Small intestine (tissue), 4 donors: Measurements from ENCODE around the gene MS4A7. TPM values are rescaled to one million over a fixed set of nuclear protein-coding genes. Genes with fewer than 3 reads are reported as not detected.

Experiments used
- polyA plus RNA-seq, 4 donors: library from polyadenylated mRNA; stranded (reverse) in 3 of 4; unstranded in 1 of 4; fragments of 200-250 nt in 3 of 4; fragments of 120-200 nt in 1 of 4; gene quantifications; one replicate each; pipeline versions ENCODE4 v1.2.1 to v1.2.3, GENCODE V29; 2013
- donor health status: healthy with polysubstance abuse.
- donor health status: Bipolar disorder and iron deficiency.
- donor health status: healthy.

The MS4A7 gene
- polyA plus RNA-seq, 4 donors, result 2.2 to 13.2 (median 9.8) TPM

Other genes starting within 250 kb of the MS4A7 start
- 10 to 100 TPM in 3 of 4 donors, 1 to 10 TPM in 1; 7.6 to 74.3 (median 59.4) TPM for gene MS4A6A, start 195.4 kb upstream of the MS4A7 start, polyA plus RNA-seq
- under 1 TPM in 2 of 4 donors, not detected in 2; 0.56 to 0.61 TPM for gene MS4A4E, start 135.4 kb upstream of the MS4A7 start, polyA plus RNA-seq
- 10 to 100 TPM in 1 of 4 donors, 1 to 10 TPM in 3; 1.6 to 28.3 (median 6.2) TPM for gene MS4A4A, start 97.9 kb upstream of the MS4A7 start, polyA plus RNA-seq
- under 1 TPM in 1 of 4 donors, not detected in 3; 0.18 TPM for gene MS4A6E, start 51.3 kb upstream of the MS4A7 start, polyA plus RNA-seq
- 1 to 10 TPM in 1 of 4 donors, under 1 TPM in 1, not detected in 2; 0.12 to 1.2 TPM for gene MS4A14, start 17.9 kb downstream of the MS4A7 start, polyA plus RNA-seq
- not detected for gene MS4A5, start 51.0 kb downstream of the MS4A7 start, polyA plus RNA-seq
- 1 to 10 TPM in 2 of 4 donors, under 1 TPM in 1, not detected in 1; 0.86 to 6.2 (median 1.4) TPM for gene MS4A1, start 77.3 kb downstream of the MS4A7 start, polyA plus RNA-seq
- gene MS4A12, start 114.2 kb downstream of the MS4A7 start, polyA plus RNA-seq, result under 1 TPM in 1 of 4 donors, not detected in 3; 0.04 TPM
- gene MS4A13, start 136.9 kb downstream of the MS4A7 start, polyA plus RNA-seq, result not detected